ENCODE measurements around the gene CSF3R. TPM values are rescaled to one million over a fixed set of nuclear protein-coding genes. Genes with fewer than 3 reads are reported as not detected.
"Not testable (repeated sequence)": the region's sequence is repeated elsewhere in the genome, so short reads cannot be mapped to it uniquely, and the experiment has no call there.

Gene CSF3R
- total RNA-seq, 2 donors from 2014 or later, result 8.3 to 10.0 TPM

DNA sequence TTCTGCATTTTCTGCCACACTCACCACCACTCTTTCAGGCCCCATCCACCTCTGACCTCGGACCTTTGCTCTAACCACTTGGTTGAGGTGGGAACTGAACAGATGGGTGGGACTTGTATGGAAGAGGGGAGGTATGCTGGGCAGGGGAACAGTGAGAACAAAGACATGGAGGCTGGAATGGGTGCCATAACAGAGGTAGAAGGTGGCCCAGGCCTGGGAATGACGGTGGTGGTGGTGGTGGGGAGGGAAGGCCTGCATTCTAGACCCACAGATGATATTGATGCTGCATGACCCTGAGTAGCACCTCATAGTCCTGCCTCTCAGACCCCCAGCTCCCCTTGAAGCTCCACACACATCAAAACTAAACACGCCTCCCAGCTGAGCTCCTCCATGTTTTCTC, 5.2 kb upstream of the CSF3R start:
- no peak for ATAC-seq
- intact Hi-C loops (cut with DNase I), result no loop called here
- DNase-seq, result no peak

DNA sequence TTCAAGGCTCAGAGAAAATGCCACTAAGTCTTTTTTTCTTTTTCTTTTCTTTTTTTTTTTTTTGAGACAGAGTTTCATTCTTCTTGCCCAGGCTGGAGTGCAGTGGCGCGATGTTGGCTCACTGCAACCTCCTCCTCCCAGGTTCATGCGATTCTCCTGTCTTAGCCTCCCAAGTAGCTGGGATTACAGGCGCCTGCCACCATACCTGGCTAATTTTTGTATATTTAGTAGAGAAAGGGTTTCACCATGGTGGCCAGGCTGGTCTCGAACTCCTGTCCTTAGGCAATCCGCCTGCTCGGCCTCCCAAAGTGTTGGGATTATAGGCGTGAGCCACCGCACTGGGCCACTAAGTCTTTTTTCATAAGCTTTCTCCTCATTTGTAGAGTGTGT, 4.6 kb upstream of the CSF3R start:
- intact Hi-C loops (cut with DNase I); DNase-seq; ATAC-seq: not testable (repeated sequence)

DNA sequence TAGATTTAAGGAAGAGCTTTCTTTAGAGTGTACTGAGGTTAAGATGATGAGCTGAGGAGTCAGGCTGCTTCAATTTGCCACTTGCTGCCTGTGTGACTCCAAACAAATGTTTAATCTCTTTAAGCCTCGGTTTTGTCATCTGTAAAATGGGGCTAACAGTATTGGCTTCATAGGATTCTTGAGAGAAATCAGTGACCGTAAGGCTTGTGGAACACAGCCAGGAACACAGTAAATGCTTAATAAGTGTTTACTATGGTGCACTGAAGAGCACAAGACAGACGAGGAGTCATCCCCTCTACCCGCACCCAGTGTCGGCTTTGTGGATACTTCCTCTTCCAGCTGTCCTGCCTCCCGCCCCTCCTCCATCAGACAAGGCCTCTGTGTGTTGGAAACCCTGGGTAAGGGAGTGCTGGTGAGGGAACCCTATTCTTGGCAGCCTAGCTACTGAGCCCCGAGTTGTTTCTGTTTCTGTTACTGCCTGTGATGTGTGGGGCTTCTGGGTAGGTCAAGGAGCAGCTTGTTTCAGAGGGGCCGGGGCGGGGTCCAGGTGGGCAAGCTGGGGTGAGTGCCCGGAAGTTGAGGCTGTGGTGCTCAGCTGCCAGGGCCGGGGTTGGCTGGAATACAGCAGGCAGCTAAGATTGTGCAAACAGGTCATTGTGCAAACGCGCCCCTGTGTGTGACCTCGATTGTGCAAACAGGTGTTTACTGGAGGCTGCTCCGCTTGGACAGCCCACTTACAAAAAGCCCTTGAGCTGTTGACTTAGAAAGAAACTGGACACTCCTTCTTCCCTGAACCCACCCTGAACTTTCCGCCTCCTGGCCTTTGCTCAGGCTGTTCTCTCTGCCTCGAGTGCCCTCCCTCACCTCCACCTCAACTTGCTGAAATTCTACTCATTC, 4.0 kb upstream of the CSF3R start:
- ATAC-seq (peak; percentile 61 to 82), DNase-seq (peak; percentile 44)

DNA sequence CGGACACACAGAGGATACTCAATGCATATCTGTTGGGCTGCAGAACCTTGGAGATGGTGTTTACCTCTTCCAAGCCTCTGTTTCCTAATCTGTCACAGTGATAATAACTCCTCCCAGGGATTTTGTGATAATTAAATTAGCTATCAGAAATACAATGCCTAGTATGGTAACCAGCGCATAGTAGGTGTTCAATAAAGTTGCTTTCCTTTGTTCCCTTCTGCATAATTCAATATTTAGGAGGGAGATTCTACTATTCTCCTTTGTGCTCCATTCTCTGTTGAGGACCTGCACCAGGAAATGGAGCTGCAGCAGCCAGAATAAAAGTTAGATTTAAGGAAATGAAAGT, 3.4 kb upstream of the CSF3R start:
- DNase-seq (no peak), ATAC-seq (no peak)
- intact Hi-C loops (cut with DNase I), result no loop called here

More for the DNA sequence above, 4.0 kb upstream of the CSF3R start:
- intact Hi-C loops (cut with DNase I), result no loop called here

DNA sequence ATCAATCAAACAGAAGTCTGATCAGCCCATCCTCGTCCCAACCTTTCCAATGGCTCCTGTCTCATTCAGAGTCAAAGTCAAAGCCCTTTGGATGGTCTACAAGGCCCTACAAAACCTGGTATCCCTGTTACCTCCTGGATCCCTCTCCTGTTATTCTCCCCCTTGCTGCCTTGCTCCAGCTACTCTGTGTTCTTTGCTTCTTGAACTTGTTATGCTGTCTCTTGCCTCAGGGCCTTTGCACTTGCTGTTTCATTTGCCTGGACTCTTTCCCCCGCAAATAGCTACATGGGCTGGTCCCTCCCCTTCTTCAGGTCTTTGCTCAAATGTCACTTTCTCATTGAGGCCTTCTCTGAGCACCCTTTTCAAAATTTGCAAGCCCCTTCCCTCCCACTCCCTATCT, 1.4 kb upstream of the CSF3R start:
- no peak for DNase-seq
- ATAC-seq, result no peak
- intact Hi-C loops (cut with DNase I), result no loop called here

DNA sequence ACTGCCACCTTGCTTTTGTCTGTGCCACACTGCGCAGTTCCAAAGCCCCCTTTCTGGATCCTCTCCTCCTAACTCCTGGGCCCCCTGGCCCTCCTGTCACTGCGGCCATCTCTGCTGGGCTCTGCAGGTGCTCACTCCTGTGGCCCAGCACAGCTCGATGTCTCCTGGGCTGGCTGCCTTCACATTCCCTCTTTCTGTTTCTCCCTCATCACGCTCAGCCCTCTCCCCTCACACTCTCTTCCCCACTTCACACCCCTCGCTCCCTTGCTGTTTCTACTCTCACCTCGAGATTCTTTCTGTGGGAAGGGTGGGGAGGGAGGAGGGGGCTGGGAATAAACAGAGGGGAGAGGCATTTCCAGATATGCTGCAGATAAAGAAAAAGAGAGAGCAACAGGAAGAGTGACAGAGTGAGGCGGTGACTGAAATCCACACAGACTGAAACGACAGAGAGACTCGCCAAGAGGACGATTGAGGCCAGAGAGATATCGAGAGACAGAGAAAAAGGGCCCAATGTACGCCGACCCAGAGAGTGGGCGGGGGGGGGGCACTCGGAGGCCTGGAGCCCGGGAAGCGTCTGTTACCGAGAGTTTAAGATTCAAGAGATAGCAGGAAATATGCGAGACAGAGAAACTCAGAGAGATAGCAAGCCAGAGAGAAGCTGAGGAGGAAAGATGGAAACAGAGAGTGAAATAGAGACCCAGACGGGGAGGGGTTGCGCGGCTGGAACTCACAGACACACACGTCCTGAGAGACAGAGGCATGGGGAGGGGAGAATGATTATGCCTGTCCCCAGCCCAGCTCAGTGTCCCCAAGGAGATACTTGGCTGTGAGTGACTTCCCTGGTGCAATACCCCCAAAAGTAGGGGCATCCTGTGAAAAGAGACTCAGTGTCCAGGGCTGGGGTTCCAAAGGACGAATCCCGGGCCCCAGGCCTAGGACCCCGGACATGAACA, 666 bp downstream of the CSF3R start:
- DNase-seq (no peak), ATAC-seq (peak in 1 of 2 donors; percentile 18)

DNA sequence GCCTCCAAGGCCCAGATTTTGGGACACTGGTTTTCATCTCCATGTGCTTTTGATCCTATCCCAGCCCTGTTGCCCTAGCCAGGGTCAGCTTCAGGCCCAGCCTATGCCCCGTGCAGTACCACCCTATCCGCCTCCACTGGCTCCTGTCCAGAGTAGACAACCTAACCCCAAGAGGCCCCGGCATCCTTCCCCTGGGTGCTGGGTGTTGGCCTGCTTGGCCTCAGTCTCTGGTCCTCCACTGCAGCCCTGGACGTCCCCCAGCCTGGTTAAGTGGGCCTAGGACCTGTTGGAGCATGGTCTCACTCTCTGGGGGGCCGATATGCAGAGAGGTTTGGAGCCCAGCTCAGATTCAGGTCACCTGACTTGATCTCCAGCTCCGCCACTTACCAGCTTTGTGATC, 1.6 kb downstream of the CSF3R start:
- DNase-seq (no peak), ATAC-seq (no peak)
- intact Hi-C loops (cut with DNase I), result no loop called here

More for the DNA sequence above, 666 bp downstream of the CSF3R start:
- intact Hi-C loops (cut with DNase I), result no loop called here

DNA sequence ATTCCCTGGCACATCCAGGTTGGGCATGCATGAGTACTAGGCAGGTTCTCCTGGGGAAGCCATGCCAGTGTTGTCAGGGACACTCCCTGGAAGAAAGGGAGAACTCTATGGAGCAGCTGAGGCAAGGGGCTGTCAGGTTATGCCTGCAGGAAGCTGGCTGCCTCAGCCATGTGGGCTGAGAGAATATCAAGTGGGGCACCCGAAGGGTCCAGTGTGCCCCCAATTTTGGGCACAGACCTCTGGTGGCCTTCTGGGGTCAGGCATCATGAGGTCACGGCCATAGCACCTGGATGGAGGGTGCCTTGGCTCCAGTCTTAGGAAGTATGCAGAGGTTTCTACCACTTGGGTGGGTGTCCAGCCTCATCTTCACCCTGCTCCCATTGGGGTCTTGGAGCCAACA, 2.6 kb downstream of the CSF3R start:
- ATAC-seq (no peak), DNase-seq (no peak)
- intact Hi-C loops (cut with DNase I), result no loop called here

DNA sequence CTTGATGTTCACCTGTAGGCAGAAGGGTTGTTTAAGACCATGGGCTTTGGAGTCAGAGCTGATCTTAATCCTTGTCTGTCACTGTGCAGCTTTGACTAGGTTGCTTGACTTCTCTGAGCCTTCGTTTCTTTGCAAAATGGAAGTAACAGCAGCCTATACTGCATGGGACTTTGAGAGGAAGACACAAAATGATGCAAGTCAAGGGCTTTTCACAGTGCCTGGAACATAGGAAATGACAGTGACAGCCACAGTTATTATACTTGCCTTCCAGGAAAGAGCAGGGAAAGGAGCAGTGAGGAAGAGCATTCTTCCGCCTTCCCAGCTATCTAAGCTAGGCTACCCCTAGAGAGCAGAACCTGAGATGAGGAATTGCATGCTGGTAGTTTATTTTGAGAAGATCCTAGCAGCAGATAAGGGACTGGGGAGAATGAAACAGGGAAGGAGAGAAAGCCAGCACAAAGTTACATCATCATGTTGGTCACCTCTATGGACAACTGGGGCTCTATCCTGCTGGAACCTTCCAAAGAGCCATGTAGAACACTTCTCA, 3.1 kb downstream of the CSF3R start:
- intact Hi-C loops (cut with DNase I), result no loop called here
- ATAC-seq, result no peak
- DNase-seq, result no peak

DNA sequence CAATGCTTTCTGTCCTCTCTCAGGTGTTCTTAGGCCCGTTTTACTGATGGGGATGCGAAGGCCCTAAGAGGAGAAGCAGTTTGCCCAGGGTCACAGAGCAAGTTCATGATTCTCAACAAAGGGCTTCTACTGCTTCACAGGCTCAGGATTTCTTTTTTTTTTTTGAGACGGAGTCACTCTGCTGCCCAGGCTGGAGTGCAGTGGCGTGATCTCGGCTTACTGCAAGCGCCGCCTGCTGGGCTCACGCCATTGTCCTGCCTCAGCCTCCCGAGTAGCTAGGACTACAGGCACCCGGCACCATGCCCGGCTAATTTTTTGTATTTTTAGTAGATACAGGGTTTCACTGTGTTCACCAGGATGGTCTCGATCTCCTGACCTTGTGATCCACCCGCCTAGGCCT, 5.1 kb downstream of the CSF3R start:
- DNase-seq; intact Hi-C loops (cut with DNase I); ATAC-seq: not testable (repeated sequence)

DNA sequence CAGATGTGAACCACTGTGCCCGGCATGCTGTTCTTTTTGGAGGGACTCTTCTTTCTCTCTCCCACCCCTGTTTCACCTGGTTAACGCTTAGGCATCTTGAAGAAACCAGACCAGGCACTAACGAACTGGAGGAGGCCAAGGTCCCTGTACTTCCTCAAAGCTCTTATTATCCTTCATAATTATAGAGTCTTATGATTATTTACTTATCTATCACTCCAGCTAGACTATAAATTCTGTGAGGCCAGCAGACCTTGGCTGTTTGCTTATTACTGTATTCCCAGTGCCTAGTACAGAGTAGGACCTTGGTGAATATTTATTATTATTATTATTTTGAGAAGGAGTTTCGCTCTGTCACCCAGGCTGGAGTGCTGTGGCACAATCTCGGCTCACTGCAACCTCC, 5.8 kb downstream of the CSF3R start:
- intact Hi-C loops (cut with DNase I), result no loop called here
- DNase-seq (no peak), ATAC-seq (no peak)

DNA sequence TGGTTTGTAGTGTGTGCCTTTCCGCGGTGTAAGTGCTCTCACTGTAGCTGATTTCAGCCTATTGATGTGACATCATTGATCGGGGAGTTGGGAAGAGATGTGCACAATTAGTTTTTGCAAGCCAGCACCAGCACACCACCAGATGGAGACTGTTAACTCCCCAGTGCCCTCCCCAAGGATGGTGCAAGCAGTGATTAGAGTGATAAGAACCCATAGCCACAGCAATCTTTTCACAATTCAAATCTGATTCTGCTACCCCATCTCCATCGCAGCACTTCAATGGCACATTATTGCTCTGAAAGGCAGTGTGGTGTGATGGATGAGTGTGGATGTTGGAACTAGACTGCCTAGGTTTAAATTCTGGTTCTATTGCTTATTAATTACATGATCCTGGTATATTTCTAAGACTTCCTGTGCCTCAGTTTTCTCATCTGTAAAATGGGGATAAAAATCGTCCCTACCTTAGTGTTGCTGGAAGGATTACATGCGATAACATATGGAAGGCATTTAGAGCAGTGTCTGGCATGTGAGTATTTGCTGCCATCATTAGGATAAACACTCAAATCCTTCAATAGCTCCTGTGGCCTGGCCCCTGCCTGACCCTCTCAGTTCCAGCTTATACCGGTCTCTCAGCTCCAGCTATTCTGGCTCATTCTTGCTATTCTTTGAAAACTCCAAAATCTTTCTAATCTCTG, 6.7 kb downstream of the CSF3R start:
- no peak for DNase-seq
- intact Hi-C loops (cut with DNase I), result no loop called here
- no peak for ATAC-seq

DNA sequence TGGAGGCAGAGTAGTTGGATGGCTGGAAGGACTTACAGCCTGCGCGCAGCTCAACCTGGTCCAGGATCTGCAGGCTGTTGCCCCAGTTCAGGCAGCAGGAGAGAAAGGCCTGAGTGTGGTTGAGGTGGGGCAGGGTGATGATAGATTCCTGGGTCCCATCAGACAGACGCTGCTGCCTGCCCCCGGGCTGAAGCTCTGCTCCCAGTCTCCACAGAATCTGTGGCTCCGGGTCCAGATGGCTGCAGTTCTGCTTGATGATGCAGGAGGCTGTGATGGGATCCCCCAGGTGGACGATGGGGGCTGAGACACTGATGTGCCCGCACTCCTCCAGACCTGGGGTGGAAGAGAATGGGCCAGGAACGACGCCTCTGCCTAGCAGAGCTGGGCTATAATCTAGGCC, 7.4 kb downstream of the CSF3R start:
- intact Hi-C loops (cut with DNase I), result no loop called here
- no peak for ATAC-seq
- no peak for DNase-seq

DNA sequence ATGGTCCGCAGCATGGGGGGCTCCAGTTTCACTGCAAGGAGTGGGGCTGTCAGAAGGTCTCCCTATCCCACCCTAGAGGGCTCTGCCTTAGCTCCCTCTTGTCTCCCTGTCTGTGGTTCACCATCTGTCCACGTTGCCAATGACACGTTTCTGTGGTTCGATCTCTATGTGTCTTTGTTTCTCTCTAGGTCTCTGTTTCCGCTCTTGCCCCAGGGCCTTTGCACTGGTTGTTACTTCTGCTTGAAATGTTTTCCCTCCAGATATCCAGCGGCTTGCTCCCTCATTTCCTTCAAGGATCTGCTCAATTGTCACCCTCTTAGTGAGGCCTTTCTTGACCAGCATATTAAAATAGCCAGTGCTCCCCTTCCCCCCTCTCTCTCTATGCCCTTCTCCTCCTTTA, 10.1 kb downstream of the CSF3R start:
- DNase-seq (no peak), ATAC-seq (no peak)
- intact Hi-C loops (cut with DNase I), result no loop called here

DNA sequence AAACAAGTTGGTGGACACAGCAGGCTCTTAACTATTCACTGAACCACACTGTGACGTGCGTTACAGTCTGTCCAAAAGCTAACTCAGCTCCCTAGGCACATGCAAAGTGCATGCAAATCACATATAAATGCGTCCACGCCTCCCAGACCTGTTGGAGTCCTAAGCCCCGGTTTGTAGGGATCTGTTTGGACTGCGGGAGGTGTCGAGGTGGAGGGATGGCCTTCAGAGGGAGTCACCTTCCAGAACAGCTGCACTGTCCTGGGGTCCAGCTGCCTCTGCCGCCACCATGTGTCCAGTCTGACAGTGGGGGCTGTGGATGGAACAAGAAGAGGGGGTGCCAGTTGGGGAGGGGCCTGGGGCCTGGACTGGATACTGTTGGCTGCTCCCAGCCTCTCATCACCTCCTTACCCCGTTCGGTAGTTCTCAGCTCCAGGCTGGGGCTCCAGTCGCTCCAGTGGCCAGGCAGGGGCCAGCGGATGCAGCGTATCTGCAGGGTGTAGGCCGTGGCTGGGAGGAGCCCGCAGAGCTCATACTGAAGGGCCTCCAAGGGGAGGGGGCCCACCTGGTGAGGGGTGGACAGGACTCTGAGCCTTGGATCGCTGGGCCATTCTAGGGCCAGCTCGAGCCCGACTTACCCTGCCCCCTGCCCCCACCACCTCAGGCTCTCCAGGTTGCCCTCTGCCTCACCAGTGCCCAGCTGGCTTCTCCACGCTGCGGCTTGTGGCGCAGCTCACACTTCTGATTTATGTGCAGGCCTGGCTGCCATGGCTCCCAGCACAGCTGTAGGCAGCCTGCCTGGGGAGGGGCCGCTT, 10.7 kb downstream of the CSF3R start:
- intact Hi-C loops (cut with DNase I), result no loop called here
- DNase-seq, result no peak
- no peak for ATAC-seq

DNA sequence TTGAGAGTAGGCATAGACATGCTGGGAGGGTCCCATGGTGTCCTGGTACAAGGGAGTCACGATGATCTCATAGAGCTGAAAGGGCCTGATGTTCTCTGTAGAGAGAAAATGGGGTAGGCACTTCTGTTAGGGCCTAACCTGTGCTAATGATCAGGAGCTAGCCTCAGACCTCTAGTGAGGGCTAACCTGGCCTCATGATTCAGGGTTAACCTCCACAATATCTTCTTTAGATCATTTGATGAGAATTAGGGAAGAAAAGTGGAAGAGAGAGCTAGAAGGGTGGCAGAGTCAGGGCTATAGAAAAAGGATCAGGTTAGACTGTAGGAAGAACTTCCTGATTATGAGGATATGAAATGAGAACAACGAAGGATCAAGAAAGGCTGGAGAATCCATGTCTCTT, 13.6 kb downstream of the CSF3R start:
- ATAC-seq (no peak), DNase-seq (no peak)
- intact Hi-C loops (cut with DNase I), result no loop called here

DNA sequence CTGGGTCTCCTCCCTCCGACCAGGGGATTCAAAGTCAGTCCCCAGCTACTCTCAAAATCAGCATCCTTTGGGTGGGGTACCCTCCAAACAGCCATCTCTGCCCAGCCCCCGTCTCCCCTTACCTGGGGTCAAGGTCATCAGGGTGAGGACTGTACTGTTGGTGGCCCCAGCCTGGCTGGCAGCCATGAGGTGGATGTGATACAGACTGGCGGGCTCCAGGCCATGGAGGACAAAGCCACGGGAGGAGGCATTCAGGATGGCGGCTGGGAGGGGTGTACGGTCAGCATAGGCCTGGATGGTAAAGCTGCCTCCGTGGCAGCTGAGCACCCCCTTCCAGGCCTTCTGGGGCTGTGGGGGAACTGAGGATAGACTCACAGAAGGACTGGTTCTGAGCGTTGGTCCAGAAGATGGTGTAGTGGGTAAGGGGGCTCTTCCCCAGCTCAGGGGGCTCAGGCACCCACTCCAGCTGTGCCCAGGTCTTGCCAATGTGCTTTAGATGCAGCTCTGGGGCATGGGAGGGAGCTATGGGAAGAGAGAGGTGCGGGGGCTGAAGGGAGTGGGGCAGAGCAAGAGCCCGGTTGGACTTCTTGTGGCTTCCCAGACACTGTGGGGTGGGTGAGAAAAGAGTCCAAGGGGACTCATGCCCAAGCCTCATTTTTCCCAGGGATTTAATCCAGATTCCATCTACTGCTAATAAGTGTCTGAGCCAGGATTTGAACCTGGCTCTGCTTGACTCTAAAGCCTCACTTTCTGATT, 14.8 kb downstream of the CSF3R start:
- ATAC-seq (no peak), DNase-seq (no peak)
- intact Hi-C loops (cut with DNase I), result no loop called here

DNA sequence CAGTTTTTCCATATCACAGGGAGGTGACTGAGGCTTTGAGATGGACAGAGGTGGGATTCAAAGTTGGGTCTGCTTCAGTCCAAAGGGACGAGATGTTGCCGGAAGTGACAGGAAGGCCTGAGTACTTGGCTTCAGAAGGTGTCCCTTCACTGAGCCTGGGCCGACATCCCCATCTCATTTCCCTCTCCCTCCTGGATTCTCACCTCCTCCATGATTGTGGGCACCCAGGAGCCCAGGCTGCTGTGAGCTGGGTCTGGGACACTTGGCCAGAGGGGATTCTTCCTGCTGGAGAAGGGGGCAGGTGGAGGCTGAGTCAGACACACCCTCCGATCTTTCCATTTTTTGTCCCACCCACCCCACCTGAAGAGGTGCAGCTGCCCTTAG, 15.7 kb downstream of the CSF3R start:
- ATAC-seq (no peak), DNase-seq (no peak)
- intact Hi-C loops (cut with DNase I), result no loop called here

All from left cardiac atrium (tissue), 4 donors.